Astrocyte (in vitro differentiated cells and primary cell): ENCODE measurements around the gene RB1.

Source experiments
- CTCF ChIP-seq: IDR thresholded peaks from 2 replicates; pipeline ENCODE4 v1.5.1; 2011; ENCODE audit warnings: low read depth, mild to moderate bottlenecking, inconsistent platforms, low read length, moderate library complexity; ENCODE audit not compliant: insufficient read depth
- EZH2 ChIP-seq: IDR thresholded peaks from 2 replicates; pipeline ENCODE4 v1.6.1; 2012; ENCODE audit warnings: mild to moderate bottlenecking, low read length, inconsistent platforms; ENCODE audit not compliant: insufficient read depth

- TF ChIP-seq CTCF, result no peak
- TF ChIP-seq EZH2, result no peak
These were observed 225.2 kb downstream of the RB1 start for GRCh38 chr13:48528720-48529119.
